ENCODE data around the gene KCNF1. TPM values are rescaled to one million over a fixed set of nuclear protein-coding genes. Genes with fewer than 3 reads are reported as not detected.

KCNF1 gene
- total RNA-seq, 2 experiments from 2014 or later: not detected

- intact Hi-C loops (cut with micrococcal nuclease; ENCODE audit: unreplicated experiment): no loop called here
Observed at GRCh38 chr2:10924859-10925258, 13.1 kb downstream of the KCNF1 start.

DNA sequence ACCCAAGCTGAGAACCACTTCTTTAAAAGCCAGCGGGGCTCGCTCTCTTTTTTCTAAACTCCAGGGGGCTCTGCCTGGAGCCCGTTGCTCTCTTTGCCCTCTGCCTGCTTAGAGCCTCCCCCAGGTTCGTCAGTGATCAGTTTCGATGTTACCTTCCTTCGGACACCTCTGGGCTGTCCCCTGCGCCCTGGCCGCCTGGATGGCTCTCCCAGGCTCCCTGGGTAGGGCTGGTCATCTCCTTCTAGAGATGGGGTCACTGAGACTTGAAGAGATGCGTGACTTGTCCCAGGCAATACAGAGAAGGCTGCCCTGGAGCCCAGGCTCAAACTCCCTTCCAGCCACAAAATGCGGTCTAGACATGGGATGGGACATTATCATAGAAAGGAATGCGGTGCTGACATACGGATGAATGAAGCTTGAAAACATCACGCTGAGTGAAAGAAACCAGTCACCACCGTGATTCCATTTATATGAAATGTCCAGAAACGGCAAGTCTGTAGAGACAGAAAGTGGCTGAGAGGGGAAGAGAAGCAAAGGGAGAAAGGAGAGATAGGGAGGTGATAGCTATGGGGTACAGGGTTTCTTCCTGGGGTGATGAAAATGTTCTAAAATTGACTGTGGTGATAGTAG lies 14.6 kb downstream of the KCNF1 start:
- Histone ChIP-seq H3K27ac (ENCODE audit: low read depth, low read length, poor library complexity, severe bottlenecking) (no peak overlapping the region), H2AFZ (ENCODE audit: low read length) (no peak overlapping the region), H3K36me3 (ENCODE audit: insufficient read depth, low read length) (no peaks in the 10 kb centered on the region), H3K9me2 (ENCODE audit: insufficient read depth, low read length) (no peaks in the 10 kb centered on the region), H3K4me3 (ENCODE audit: low read depth, low read length, poor library complexity, severe bottlenecking) (no peak overlapping the region), H3K9me3 (ENCODE audit: low read length) (no peaks in the 10 kb centered on the region), H3K4me1 (ENCODE audit: insufficient read depth, low read length, poor library complexity, severe bottlenecking) (no peaks in the 10 kb centered on the region), H3K79me2 (ENCODE audit: insufficient read depth, low read depth, low read length) (no peaks in the 10 kb centered on the region), H3K4me2 (ENCODE audit: low read length) (no peak overlapping the region), H4K20me1 (ENCODE audit: insufficient read depth, low read length) (no peaks in the 10 kb centered on the region)
- ChIA-PET CTCF (ENCODE audit: unreplicated experiment) (no interaction called here), POLR2A (no interaction called here)
- TF ChIP-seq EZH2phosphoT487 (IDR thresholded peaks at IDR 0.05; ENCODE audit: borderline replicate concordance, low read depth, low read length): no peak
- TF ChIP-seq, protein P1, sequence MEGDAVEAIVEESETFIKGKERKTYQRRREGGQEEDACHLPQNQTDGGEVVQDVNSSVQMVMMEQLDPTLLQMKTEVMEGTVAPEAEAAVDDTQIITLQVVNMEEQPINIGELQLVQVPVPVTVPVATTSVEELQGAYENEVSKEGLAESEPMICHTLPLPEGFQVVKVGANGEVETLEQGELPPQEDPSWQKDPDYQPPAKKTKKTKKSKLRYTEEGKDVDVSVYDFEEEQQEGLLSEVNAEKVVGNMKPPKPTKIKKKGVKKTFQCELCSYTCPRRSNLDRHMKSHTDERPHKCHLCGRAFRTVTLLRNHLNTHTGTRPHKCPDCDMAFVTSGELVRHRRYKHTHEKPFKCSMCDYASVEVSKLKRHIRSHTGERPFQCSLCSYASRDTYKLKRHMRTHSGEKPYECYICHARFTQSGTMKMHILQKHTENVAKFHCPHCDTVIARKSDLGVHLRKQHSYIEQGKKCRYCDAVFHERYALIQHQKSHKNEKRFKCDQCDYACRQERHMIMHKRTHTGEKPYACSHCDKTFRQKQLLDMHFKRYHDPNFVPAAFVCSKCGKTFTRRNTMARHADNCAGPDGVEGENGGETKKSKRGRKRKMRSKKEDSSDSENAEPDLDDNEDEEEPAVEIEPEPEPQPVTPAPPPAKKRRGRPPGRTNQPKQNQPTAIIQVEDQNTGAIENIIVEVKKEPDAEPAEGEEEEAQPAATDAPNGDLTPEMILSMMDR (conservative IDR thresholded peaks at IDR 0.05; ENCODE audit: low read length): no peak
- DNase-seq (ENCODE audit: low spot score): no peak
- no TSS peak for BruUV-seq (replicated peaks)
- intact Hi-C loops (cut with micrococcal nuclease; ENCODE audit: unreplicated experiment): no loop called here

More at GRCh38 chr2:10924859-10925258, 13.1 kb downstream of the KCNF1 start:
- Histone ChIP-seq H3K36me3 (ENCODE audit: insufficient read depth, low read length) (no peaks in the 10 kb centered on the region), H3K4me2 (ENCODE audit: low read length) (no peak overlapping the region), H2AFZ (ENCODE audit: low read length) (no peak overlapping the region), H4K20me1 (ENCODE audit: insufficient read depth, low read length) (no peaks in the 10 kb centered on the region), H3K79me2 (ENCODE audit: insufficient read depth, low read depth, low read length) (no peaks in the 10 kb centered on the region), H3K9me3 (ENCODE audit: low read length) (no peaks in the 10 kb centered on the region), H3K4me3 (ENCODE audit: low read depth, low read length, poor library complexity, severe bottlenecking) (no peak overlapping the region), H3K4me1 (ENCODE audit: insufficient read depth, low read length, poor library complexity, severe bottlenecking) (peaks cover 4% of the 10 kb centered on the region), H3K27ac (ENCODE audit: low read depth, low read length, poor library complexity, severe bottlenecking) (no peak overlapping the region), H3K9me2 (ENCODE audit: insufficient read depth, low read length) (no peaks in the 10 kb centered on the region)
- ChIA-PET CTCF (ENCODE audit: unreplicated experiment) (no interaction called here), POLR2A (no interaction called here)
- no TSS peak for BruUV-seq (replicated peaks)
- TF ChIP-seq EZH2phosphoT487 (IDR thresholded peaks at IDR 0.05; ENCODE audit: borderline replicate concordance, low read depth, low read length): no peak
- TF ChIP-seq, protein P1 (conservative IDR thresholded peaks at IDR 0.05; ENCODE audit: low read length): no peak
- DNase-seq (ENCODE audit: low spot score): no peak

DNA sequence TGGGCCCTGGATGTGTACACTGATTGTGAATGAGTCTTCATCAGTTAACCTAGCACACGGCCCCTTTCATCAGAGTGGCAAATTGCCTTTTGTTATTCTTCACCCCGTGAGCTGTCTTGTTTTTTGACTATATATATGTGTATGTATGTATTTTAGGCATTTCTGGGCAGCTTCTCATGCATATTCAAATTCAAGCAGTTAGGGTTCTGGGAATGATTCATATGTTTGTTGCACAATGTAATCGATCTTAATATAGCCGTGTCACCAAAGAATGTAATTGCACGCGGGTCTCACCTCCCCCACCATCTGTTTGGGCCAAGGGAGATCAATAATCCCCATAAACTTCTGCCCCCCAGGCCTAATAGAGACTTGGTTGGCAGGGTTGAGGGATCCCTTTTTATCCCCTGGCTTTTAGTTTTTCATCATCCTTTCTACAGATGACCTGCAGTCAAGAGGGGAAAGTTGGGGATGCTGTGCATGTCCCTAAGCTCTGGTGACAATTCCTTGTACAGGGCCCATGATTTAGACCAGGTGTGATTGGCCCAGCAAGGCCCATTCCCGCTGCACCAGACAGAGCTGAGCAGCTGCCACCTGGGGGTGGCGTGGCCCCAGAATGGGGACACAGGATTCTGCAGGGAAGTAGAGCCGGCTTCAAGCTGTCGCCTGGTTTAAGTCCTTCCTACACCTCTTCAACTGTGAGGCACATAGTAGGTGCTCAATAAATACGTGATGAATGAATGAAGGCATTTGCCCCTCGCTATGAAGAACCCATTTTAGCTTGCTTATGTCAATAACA lies 19.2 kb downstream of the KCNF1 start:
- H3K79me2 ChIP-seq (ENCODE audit: insufficient read depth, low read depth, low read length): no peaks in the 10 kb centered on the region
- no peak overlapping the region for H3K4me3 ChIP-seq (ENCODE audit: low read depth, low read length, poor library complexity, severe bottlenecking)
- no peak overlapping the region for H3K27ac ChIP-seq (ENCODE audit: low read depth, low read length, poor library complexity, severe bottlenecking)
- no peaks in the 10 kb centered on the region for H4K20me1 ChIP-seq (ENCODE audit: insufficient read depth, low read length)
- H3K36me3 ChIP-seq (ENCODE audit: insufficient read depth, low read length): no peaks in the 10 kb centered on the region
- H2AFZ ChIP-seq (ENCODE audit: low read length): no peak overlapping the region
- intact Hi-C loops (cut with micrococcal nuclease; ENCODE audit: unreplicated experiment): no loop called here
- ChIA-PET CTCF (ENCODE audit: unreplicated experiment) (no interaction called here), POLR2A (no interaction called here)
- H3K4me1 ChIP-seq (ENCODE audit: insufficient read depth, low read length, poor library complexity, severe bottlenecking): no peaks in the 10 kb centered on the region
- H3K9me3 ChIP-seq (ENCODE audit: low read length): no peaks in the 10 kb centered on the region
- no peak for DNase-seq (ENCODE audit: low spot score)
- H3K9me2 ChIP-seq (ENCODE audit: insufficient read depth, low read length): no peaks in the 10 kb centered on the region
- no peak overlapping the region for H3K4me2 ChIP-seq (ENCODE audit: low read length)
- TF ChIP-seq EZH2phosphoT487 (IDR thresholded peaks at IDR 0.05; ENCODE audit: borderline replicate concordance, low read depth, low read length): no peak
- TF ChIP-seq, protein P1 (conservative IDR thresholded peaks at IDR 0.05; ENCODE audit: low read length): no peak
- no TSS peak for BruUV-seq (replicated peaks)

Measured in OCI-LY7 (cell line).